ENCODE results near the gene SFRP5. TPM values are rescaled to one million over a fixed set of nuclear protein-coding genes. Genes with fewer than 3 reads are reported as not detected.

The SFRP5 gene
- total RNA-seq, 2 donors from 2014 or later = 0.41 to 1.8 TPM

GRCh38 chr10:97726636-97727178 lies 45.1 kb downstream of the SFRP5 start:
- Histone ChIP-seq H3K27ac (peak overlapping the region; percentile 76 to 86), H3K27me3 (replicated peaks; ENCODE audit: insufficient read depth) (no peaks in the 10 kb centered on the region), H3K4me3 (peak overlapping the region; percentile 63), H3K36me3 (no peaks in the 10 kb centered on the region), H3K9me3 (no peaks in the 10 kb centered on the region), H3K4me1 (ENCODE audit: control insufficient read depth in 1 of 2, low read depth in 2 of 2) (peaks cover 8 to 27% of the 10 kb centered on the region in 2 donors)
- DNase-seq (ENCODE audit: low spot score) (no peak), ATAC-seq (ENCODE audit: insufficient number of reproducible peaks, low FRiP score, low read depth) (peak; percentile 65)
- TF ChIP-seq, protein P1, sequence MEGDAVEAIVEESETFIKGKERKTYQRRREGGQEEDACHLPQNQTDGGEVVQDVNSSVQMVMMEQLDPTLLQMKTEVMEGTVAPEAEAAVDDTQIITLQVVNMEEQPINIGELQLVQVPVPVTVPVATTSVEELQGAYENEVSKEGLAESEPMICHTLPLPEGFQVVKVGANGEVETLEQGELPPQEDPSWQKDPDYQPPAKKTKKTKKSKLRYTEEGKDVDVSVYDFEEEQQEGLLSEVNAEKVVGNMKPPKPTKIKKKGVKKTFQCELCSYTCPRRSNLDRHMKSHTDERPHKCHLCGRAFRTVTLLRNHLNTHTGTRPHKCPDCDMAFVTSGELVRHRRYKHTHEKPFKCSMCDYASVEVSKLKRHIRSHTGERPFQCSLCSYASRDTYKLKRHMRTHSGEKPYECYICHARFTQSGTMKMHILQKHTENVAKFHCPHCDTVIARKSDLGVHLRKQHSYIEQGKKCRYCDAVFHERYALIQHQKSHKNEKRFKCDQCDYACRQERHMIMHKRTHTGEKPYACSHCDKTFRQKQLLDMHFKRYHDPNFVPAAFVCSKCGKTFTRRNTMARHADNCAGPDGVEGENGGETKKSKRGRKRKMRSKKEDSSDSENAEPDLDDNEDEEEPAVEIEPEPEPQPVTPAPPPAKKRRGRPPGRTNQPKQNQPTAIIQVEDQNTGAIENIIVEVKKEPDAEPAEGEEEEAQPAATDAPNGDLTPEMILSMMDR (IDR thresholded peaks at IDR 0.05) = no peak

DNA sequence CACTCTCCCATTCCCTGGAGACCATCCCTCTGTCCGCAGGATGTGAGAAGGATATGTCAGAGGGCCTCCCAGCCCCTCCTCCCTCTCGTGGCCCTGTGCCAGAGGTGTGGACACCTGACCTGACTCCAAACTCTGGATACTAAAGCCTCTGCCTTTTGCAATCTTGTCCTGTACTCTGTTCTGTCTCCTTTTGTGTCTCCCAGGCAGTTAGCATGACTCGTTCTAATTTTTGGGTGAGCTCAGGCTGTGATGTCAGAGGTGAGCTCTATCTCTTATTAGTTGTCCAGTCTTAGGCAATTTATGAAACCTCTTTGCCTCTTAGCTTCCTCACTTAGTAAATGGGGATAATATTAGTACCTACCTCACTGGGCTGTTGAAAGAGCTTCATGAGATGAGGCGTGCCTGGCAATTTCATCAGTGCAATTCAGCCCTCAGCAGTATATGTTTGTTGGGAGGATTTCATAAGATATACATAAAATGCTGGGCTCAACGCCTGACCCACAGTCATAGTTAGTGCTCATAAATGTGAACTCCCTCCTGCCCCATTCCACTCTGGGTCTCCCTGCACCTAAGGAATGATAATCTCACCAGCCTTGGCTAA lies 47.4 kb downstream of the SFRP5 start:
- ATAC-seq (ENCODE audit: insufficient number of reproducible peaks, low FRiP score, low read depth) = no peak

DNA sequence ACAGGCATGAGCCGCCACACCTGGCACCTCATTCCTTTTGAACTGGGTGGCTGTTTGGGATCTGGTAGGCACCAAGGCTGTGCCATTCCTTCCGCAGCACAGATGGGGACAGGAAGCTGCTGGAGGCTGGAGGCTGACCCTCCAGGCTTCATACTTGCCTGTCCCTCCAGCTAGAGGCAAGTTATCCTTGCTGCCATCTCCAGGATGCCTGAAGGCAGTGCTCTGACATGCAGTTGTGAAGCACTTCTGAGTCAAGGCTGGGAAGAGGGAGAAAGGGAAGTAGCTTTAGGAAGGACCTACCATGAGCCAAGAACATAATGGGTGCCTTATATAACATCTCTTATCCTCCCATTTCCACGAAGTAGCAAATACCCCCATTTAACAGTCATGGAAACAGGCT lies 48.8 kb downstream of the SFRP5 start:
- H3K27me3 ChIP-seq (replicated peaks; ENCODE audit: insufficient read depth) = no peaks in the 10 kb centered on the region
- DNase-seq (ENCODE audit: low spot score) (no peak), ATAC-seq (ENCODE audit: insufficient number of reproducible peaks, low FRiP score, low read depth) (no peak)
- H3K4me3 ChIP-seq = no peak overlapping the region
- H3K4me1 ChIP-seq (ENCODE audit: control insufficient read depth in 1 of 2, low read depth in 2 of 2) = peaks cover 22 to 39% of the 10 kb centered on the region in 2 donors
- TF ChIP-seq, protein P1 (IDR thresholded peaks at IDR 0.05) = no peak
- H3K9me3 ChIP-seq = no peaks in the 10 kb centered on the region
- no peaks in the 10 kb centered on the region for H3K36me3 ChIP-seq
- H3K27ac ChIP-seq = peak overlapping the region in 1 of 2 donors; percentile 13

More for the DNA sequence above, 47.4 kb downstream of the SFRP5 start:
- H3K27me3 ChIP-seq (replicated peaks; ENCODE audit: insufficient read depth) = no peaks in the 10 kb centered on the region
- TF ChIP-seq, protein P1 (IDR thresholded peaks at IDR 0.05) = no peak
- DNase-seq (ENCODE audit: low spot score) = no peak
- H3K27ac ChIP-seq = no peak overlapping the region
- no peaks in the 10 kb centered on the region for H3K9me3 ChIP-seq
- H3K36me3 ChIP-seq = no peaks in the 10 kb centered on the region
- peaks cover 8 to 24% of the 10 kb centered on the region in 2 donors for H3K4me1 ChIP-seq (ENCODE audit: control insufficient read depth in 1 of 2, low read depth in 2 of 2)
- H3K4me3 ChIP-seq = no peak overlapping the region

DNA sequence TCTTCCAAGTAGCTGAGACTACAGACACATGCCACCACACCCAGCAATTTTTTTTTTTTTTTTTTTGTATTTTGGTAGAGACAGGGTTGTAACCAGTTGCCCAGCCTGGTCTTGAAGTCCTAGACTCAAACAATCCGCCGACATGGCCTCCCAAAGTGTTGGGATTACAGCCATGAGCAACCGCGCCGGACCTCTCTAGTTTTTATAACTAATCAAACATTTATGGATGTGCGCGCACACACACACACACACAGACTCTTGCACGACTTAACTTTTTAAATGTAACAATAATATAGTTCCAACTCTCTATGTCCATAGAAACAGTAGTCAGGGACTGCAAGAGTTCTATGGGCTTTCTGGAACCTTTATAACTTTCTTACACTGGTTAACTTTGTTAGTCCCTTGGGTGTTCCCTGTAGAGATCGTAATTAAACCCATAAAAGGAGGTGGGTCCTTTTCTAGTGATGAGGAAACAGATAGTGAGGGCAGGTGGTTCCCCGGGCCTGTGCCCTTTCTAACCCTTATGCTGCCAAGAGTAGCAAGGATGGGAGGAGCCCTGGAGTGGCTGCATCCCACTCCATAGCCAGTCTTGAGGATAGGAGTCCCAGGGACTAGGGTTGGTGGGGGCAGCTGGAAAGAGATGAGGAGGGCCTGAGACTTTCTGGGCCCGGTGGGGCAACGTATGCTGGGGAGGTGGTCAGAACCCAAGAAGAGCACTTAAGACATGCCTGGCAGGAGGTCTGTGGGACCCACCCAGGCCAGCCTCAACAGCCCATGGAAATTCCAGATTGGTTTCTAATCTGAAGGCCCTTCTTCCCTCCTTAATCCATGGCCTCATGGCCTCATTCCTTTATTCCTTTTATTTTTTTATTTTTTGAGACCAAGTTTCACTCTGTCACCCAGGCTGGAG lies 49.7 kb downstream of the SFRP5 start:
- TF ChIP-seq, protein P1 (IDR thresholded peaks at IDR 0.05) = no peak
- Histone ChIP-seq H3K4me3 (no peak overlapping the region), H3K36me3 (peaks cover 6% of the 10 kb centered on the region), H3K9me3 (no peaks in the 10 kb centered on the region), H3K27ac (no peak overlapping the region), H3K27me3 (replicated peaks; ENCODE audit: insufficient read depth) (no peaks in the 10 kb centered on the region), H3K4me1 (ENCODE audit: control insufficient read depth in 1 of 2, low read depth in 2 of 2) (peaks cover 30 to 40% of the 10 kb centered on the region in 2 donors)
- ATAC-seq (ENCODE audit: insufficient number of reproducible peaks, low FRiP score, low read depth) (no peak), DNase-seq (ENCODE audit: low spot score) (no peak)

DNA sequence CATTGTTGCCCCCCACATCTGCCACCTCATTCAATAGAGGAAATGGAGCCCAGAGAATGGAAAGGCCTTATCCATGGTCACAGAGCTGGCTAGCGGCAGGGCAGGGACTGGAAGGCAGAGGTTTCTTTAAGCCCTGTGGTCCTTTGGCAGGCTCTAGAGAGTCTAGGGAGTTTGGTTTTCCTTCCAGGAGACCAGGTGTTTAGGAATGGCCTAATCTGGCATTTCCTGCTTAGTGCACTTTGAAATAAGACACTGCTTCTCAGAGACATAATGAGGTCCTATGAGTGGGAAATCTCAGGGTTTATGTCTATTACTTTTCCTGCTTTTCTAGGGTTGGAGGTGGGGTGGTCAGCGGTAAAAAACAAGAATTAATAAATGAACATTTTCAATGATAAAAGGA lies 52.2 kb downstream of the SFRP5 start:
- peaks cover 36 to 49% of the 10 kb centered on the region in 2 donors for H3K4me1 ChIP-seq (ENCODE audit: control insufficient read depth in 1 of 2, low read depth in 2 of 2)
- peak overlapping the region in 1 of 2 donors; percentile 16 for H3K27ac ChIP-seq
- no peak for DNase-seq (ENCODE audit: low spot score)
- H3K27me3 ChIP-seq (replicated peaks; ENCODE audit: insufficient read depth) = no peaks in the 10 kb centered on the region
- no peak overlapping the region for H3K4me3 ChIP-seq
- no peaks in the 10 kb centered on the region for H3K9me3 ChIP-seq
- TF ChIP-seq, protein P1 (IDR thresholded peaks at IDR 0.05) = no peak
- H3K36me3 ChIP-seq = peaks cover 12% of the 10 kb centered on the region
- no peak for ATAC-seq (ENCODE audit: insufficient number of reproducible peaks, low FRiP score, low read depth)
